ENCODE data around the gene ADTRP.
"Not testable (repeated sequence)": the region's sequence is repeated elsewhere in the genome, so short reads cannot be mapped to it uniquely, and the experiment has no call there.

Gene ADTRP

GRCh38 chr6:11689847-11690246 lies 88.8 kb downstream of the ADTRP start:
- no peak for DNase-seq

GRCh38 chr6:11689400-11689799 lies 89.2 kb downstream of the ADTRP start:
- DNase-seq, result not testable (repeated sequence)

- no peak for DNase-seq
Measured at GRCh38 chr6:11688425-11688709, 90.2 kb downstream of the ADTRP start.

- DNase-seq, result no peak
Measured at GRCh38 chr6:11685481-11686093, 93.0 kb downstream of the ADTRP start.

GRCh38 chr6:11684901-11685480 lies 93.6 kb downstream of the ADTRP start:
- DNase-seq, result no peak

GRCh38 chr6:11683871-11684270 lies 94.7 kb downstream of the ADTRP start:
- DNase-seq, result no peak

- no peak for DNase-seq
Measured at GRCh38 chr6:11682561-11682975, 96.0 kb downstream of the ADTRP start.

GRCh38 chr6:11681770-11682169 lies 96.8 kb downstream of the ADTRP start:
- no peak for DNase-seq

GRCh38 chr6:11681357-11681756 lies 97.2 kb downstream of the ADTRP start:
- no peak for DNase-seq

GRCh38 chr6:11680479-11680878 lies 98.1 kb downstream of the ADTRP start:
- DNase-seq, result not testable (repeated sequence)

GRCh38 chr6:11679099-11679498 lies 99.5 kb downstream of the ADTRP start:
- DNase-seq, result no peak

GRCh38 chr6:11675601-11676000 lies 103.0 kb downstream of the ADTRP start:
- no peak for DNase-seq

GRCh38 chr6:11672669-11673068 lies 105.9 kb downstream of the ADTRP start:
- DNase-seq, result no peak

GRCh38 chr6:11672256-11672655 lies 106.3 kb downstream of the ADTRP start:
- DNase-seq, result no peak

GRCh38 chr6:11669696-11670095 lies 108.9 kb downstream of the ADTRP start:
- no peak for DNase-seq

- DNase-seq, result no peak
Measured at GRCh38 chr6:11668455-11668854, 110.1 kb downstream of the ADTRP start.

GRCh38 chr6:11667876-11668275 lies 110.7 kb downstream of the ADTRP start:
- no peak for DNase-seq

GRCh38 chr6:11665604-11666326 lies 112.8 kb downstream of the ADTRP start:
- no peak for DNase-seq

Data from activated CD8-positive, alpha-beta memory T cell treated with anti-CD3 and anti-CD28 coated beads, Interleukin-2, amount 50 U/mL, for 48 hours (primary cell).